GM21529 (cell line): Measurements from ENCODE around the gene NPFF.
"Not testable (repeated sequence)": the region's sequence is repeated elsewhere in the genome, so short reads cannot be mapped to it uniquely, and the experiment has no call there.

Experiments
- ATAC-seq: cut with Tn5 transposase; IDR thresholded peaks from one replicate; pipeline ENCODE4 v1.9.1; 2021; ENCODE audit not compliant: unreplicated experiment

The NPFF gene

DNA sequence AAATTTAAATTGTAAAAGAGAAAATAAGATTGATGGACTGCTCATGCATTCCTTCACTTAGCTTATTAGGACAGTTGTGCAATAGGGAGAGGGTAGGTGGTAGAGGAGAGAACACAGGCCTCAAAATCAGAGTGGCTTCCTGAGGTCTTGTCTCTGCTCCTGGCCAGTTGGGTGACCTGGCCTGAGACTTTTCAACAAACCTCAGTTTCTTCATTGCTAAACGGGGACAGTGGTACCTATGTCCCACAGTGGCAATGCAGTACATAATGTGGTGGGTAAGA lies 10.6 kb downstream of the NPFF start:
- ATAC-seq: no peak

DNA sequence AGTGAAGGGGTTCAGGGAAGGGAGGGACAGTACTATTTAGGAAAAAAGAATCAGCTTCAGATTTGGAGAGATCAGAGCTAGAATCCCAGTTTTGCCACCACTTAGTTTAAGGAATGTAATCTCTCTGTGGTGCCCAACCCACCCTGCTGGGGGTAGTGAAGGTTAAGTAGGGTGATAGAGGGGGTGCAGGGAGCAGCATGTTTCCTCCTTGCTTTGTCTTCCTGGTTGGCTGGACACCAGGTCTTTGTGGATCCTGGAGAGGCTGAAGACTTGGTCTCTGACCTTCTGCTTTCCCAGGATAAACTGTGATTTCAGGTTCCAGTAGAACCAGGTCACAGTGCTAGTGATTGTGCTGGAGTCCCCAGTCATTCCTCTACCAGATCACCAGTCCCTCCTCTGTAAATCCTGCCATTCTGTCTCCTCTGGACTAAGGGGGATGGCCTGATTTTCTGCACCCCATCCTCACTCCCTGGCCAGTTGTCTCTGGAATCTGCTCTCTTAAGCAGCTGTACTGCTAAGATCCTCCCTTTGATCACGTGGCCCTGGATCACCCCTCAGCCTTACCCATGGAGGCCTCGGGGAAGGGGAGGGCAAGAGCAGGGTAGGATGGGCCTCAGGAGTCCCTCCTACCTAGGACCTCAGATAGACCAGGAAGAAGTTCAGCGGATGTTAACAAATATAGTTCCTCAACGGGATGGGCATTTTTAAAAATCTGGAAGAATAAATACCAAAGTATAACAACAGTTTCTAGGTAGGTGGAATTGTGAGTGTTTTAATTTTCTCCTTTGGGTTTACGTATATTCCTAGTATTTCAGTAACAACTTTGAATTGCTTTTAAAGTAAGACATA lies 11.2 kb downstream of the NPFF start:
- ATAC-seq: no peak

DNA sequence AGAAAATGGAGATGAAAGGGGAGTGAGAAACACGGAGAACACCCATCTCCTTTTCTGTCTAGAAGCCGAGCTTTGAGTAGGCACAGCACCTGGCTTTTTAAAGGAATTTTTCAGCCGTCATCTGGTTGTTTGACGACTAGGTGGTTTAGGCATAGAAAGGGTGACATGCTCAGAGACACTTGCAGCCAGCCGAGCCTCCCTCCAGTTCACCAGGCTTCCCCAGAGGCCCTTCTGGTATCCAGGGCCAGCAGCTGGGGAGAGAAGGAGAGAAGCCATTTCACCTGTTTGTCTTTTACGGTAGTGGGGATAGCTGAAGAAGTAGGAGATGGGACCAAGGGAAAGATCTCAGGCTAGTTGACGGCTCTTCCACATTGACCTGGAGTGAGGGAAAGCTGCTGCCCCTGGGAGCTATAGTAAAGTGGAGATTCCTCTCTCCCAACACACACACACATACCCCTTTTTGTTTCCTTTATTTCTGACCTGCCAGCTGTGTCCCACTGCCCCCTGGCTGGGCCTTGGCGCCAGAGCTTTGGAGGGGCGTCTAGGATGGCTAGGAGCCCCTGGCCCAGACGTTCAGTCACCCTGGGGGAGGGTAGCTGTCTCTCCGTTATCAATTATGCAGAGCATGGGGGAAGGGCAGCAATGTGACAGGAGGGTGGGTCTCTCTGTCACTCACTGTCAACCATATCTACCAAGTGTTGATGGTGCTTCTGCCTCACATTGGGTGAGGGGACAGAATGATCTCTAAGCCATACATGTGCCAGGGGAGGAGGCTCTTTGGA lies 13.5 kb downstream of the NPFF start:
- ATAC-seq: no peak

DNA sequence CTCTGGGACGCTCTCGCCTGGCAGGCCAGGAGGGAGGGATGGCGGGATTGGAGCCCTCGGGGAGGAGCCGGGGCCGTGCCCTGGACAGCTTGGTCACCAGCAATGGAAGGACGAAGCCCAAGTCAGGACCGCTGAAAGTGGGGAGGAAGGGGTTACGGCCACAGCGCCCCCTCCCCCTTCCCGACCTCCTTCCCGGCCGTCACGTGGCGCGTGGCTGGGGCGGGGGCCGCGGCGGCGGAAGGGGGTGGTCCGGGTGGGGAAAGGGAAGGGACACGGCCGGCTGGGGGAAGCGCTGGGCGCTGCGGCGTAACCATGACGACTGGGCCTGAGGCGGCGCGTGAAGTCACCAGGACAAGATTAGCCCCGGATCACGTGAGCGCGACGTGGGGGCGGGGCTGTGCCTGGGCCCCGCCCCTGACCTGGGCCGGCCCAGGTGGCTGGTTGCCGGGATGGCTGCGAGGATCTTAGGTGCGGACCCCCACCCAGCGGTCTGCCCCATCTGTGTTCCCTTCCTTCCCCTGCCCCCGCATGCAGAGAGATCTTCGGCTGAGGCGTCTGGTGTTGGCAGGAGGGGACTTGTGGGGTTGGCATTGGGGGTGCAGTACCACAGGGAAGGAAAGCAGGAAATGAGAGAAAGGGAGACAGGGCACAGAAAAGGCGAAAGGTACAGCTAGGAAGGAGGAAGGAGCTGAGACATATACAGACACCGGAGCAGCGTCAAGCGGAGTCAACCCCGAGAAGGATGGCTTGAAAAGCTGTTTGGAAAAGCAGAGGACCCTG lies 14.3 kb downstream of the NPFF start:
- ATAC-seq: peak; percentile 96

DNA sequence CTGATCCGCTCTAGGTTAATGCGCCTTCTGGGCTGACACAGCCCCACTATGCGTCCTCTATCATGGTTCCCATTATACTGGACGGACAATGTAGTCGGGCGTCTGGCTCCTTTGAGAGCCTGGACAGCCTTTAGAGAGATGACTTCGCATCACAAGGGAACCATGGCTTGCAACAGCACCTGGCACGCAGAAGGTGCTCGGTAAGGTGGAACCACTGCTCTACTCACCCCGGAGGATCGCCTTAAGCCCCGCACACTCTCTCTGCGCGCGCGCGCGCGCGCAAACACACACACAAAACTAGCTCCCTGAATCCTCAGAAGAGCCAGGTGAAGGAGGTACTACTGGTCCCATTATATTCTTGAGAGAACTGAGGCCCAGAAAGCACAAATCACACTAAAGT lies 15.1 kb downstream of the NPFF start:
- ATAC-seq: no peak

DNA sequence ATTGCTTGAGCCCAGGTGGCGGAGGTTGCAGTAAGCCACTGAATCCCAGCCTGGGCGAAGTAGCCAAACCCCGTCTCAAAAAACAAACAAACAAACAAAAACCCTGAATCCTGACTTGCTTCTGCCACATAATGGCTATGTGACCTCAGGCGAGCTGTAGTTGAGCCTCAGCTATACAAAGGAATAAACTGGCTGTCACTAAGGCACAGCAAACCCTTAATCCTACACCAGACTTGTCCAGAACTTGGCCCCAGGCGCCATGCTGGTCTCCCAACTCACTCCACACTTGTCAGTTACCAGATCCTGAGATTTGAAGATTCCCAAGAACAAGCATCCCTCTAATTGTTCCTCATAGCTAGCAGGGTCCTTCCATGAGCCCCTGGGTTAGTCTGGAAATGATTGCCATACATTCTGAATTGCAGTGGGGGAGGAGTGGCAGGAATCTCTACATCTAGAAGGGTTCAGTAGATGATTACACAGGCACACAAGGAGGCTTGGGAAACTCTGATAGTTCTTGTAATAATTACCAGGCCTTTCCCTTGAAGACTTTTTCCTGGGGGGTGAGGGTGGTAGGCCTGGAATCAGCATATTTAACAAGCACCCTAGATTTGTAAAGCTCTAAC lies 17.9 kb downstream of the NPFF start:
- ATAC-seq: no peak

DNA sequence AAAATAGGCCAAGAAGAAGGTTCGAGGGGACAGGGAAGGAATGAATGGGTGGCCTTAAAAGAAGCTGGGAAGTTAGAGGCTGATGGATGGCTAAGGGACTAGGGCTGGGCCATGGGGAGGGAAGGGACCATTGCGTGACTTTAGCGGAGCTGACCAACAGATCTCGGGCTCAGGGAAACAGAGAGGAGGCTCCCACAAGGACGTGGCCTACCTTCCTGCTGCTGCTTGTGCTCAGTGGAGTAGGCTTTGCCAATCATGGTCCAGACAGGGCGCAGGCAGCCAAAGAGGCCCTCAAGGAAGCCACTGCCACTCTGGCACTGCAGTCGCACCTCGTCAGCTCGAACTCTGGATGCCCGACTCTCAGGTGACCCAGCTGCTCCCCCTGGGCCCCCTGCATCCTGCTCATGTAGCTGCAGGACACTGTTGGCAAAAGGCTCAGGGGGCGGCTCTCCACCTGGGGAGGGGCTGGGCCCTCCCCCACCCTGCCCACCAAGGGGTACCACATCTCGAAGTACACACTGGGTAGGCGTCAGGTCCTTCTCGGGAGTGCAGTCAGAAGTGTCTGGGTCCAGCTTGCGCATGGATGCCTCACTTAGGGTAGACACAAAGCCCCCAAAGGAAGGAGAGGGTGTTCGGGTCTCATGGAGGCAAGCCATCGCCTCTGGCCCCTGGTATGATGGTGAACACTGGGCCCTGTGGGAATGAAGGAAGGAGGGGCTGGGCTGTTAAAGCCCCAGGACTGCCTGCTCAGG lies 20.4 kb downstream of the NPFF start:
- ATAC-seq: no peak

DNA sequence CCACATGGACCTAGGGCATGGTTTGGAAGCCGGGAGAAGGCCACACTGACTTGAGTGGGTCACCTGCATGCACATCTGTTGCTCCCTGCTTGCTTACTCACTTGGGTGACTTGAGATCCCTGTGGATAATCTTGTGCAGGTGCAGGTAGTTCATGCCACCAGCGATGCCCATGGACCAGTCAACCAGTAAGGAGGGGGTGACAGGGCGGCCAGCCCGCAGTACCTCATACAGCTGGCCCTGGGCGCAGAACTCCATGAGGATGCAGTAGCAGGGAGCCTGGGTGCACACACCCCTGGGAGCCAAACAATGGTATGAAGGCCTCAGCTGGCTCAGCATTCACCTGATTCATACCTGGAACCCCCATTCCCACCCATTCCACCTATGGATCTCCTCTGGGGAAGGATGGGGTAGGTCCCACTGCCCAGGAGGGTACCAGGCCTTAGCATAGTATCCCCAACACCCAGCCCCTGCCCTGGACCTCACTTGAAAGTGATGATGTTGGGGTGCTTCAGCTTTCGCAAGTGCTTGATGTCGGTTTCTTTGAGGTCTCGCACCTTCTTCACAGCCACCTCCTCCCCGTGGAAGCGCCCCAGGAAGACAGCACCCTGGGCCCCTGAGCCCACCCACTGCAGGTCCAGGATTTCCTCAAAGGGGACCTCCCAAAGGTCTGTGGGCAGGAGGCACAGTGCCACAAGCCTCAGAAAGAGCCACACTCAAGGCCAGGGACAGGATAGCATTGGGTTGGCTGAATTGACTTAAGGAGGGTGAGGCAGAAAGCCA lies 21.1 kb downstream of the NPFF start:
- no peak for ATAC-seq

DNA sequence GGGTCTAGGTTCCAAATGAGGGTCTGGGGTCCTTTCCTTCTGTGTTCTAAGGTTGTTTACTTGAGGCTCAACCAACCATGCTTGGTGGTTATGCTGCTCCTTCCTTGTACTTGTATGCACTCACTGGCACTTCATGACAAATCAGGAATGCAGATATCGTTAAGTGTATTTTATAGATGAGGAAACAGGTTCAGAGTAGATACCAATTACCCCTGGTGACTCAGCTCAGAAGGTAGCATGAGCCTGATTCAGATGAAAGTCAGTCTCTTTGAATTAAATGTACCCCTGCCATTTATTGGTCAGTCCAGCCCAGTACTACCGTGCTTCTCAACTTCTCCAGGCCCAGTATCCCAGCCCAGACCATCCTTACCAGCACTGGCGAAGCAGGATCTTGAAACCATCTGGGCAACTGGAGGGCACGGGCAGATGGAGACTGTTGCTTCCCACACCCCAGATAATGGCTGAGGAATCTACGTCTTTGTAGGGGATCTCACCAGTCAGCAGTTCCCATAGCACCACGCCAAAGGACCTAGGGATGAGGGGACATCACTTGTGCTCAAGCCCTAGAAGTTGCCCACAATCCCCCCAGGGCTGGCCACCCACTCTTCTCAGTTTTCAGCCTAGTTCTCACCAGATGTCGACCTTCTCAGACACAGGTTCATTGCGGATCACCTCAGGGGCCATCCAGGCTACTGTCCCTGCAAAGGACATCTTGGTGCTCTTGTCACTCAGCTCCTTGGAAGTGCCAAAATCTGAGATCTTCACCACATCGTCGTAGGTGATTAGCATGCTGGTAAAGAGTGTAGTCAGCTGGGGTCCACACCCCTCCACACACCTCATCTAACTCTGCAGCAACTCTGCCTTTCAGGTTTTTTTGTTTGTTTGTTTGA lies 22.4 kb downstream of the NPFF start:
- ATAC-seq: no peak

DNA sequence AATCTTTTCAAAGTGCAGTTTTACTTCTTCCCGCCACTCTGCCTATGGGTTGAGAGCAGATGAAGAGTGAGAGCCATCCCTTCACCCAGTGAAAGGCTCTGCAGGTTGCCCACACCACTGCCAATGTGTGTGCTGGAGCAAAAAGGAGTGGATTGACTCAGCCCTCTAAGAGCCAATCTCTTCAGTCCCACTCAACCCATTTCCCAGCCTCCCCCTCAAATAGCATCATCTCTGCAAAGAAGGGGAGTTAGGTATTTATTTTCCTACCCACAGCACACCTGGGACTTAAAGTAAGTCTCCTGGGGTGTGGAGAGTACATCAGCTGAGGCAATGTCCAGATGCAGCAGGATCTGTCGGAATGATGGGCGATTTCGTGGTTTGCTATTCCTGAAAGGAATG lies 23.3 kb downstream of the NPFF start:
- ATAC-seq: no peak

DNA sequence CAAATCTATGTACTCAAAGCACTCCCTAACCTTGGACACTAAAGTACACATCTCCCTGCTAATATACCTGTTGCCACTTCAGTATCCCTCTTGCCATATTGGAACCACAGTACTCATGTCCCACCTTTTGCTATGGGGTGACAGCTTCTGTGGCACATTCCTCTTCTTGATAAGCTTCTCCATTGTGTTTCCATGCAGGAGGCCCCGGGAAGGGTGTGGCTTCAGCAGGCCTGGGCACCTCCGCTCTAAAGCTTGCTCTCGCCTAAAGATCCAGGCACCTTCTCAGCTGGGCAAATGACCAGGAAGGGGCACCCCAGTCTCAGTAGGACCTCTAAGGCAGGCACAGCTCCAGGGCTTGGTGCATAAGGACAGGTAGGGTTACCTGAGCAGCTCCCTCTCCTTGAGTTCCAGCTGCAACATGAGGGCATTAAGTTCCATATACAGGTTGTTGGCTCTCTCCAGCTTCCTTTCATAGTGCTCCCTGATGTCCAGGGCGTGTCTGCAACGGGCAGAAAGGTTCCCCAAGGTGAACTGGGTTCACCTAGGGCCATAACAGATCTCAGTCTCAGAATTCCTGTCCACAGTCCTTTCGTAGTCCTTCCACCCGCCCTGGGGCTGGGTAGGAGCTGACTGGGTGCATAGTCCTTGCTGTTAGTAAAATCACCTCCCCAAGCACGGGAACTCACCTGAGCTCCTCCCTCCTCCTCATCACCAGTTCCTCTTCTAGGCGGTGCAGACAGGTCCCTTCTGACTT lies 23.9 kb downstream of the NPFF start:
- ATAC-seq: no peak

DNA sequence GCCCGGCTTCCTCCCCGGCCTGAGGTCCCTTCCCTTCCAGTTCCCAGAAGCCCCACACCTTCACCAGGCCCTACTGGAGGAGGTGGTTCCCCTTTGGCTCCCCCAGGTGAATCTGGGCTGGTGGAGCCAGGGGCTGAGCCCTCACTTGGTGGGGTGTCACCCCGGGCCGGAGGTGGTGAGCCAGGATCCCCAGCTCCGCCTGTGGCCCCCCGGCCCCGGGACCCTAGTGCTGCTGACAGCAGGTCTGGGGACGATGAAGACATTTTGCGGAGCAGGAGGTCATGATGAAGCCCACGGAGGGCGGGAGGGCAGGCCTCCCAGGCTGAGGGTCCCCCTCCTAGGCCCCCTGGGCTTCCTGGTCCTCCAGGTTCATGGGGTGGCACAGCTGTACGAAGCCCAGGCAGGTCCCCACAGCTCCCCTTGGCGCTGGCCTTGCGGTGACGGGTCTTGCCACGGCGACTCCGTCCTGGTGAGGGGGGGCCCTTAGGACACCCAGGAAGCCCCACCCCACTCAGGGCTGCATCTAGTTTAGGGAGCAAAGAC lies 24.6 kb downstream of the NPFF start:
- ATAC-seq: no peak

DNA sequence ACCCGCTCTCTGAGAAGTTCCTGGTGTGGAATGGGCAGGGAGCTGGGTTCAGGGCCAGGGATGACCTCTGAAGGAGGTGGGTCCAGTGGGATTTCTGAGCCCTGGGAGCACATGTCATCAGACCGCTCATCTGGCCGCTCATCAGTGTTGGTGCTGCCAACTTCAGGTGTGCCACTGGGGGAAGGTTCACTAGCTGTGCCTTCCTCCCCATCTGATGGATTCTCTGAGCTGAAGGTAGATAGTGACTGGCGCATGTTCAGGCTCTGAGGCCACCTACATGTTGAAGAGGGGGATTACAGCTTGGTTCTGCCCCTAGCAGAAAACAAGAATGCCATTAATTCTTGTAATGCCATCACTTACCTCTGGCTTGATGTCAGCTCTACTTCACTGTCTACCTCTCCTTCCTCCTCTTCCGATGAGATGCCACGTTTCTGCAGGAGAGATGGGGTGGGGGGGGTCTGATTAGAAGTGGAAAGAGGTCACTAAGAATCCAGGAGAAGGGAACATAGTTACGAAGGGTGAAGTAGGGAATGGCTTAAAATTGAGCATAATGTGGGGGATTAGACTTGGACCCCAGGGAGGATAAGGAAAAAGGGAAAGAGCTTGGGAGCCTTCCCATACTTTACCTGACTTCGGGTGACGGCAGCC lies 25.2 kb downstream of the NPFF start:
- no peak for ATAC-seq

DNA sequence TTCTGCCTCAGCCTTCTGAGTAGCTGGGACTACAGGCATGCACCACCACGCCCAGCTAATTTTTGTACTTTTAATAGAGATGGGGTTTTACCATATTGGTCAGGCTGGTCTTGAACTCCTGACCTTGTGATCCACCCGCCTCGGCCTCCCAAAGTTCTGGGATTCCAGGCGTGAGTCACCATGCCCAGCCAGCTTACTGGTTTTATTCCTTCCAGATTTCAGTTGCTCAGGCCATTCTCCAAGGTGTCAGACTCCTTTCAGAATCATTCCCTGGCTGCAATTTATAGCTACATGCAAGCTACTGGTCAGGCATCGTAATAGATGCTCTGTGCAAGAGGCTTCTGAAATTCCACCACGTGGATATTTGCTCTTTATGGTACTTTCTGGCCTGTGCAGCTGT lies 25.8 kb downstream of the NPFF start:
- ATAC-seq: not testable (repeated sequence)

DNA sequence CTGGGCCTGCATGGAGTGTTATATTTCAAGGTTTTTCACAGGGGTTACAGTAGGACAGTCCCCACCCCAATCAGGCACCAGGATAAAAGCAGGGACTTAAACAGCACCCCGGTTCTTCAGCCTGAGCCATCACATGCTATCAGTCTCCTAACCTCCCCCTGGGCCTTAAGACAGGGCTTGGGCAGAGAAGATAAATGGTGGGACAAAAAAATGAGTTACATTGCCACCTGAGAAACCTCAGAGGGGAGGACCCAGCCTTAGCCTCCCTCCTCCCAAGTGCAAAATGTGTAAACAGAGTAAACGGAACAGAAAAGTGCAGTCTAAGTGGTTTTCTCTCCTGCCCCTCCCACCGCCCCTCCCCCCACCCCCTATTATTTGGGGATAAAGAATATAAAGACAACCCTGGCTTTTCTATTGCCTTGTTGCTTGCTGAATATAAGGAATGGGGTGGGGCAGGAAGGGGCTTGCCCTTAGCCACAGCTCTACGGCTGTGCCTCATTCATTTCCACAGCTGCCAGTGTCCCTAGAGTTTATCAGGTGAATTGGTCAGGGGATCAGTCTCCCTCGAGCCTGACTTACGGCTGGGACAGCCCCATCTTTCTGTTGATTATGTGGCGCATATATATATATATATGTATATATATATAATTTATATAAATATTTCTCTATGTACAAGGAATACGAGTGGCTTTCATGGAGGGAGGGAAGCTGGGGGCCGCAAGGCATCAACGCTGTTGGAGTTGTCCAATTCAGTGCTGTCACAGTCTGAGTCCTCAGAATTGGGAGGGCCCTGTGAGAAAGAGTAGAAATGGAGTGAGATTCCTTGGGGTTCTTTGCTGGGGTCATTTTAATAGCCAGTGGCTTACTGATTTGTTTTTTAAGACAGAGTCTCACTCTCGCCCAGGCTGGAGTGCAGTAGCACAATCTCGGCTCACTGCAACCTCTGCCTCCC lies 26.5 kb downstream of the NPFF start:
- no peak for ATAC-seq

DNA sequence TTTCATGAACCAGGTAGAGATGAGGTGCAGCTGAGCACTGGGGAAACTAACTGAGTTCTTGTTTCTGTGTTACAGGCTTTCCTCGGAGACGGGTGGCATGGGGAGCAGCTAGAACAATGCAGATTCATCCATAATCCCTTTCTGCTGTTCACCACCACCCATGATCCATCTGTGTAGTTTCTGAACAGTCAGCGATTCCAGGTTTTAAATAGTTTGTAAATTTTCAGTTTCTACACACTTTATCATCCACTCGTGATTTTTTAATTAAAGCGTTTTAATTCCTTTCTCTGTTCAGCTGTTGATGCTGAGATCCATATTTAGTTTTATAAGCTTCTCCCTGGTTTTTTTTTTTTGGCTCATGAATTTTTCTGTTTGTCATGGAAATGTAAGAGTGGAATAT lies 28.0 kb downstream of the NPFF start:
- ATAC-seq: no peak
